Measurements from ENCODE around the gene SNED1. TPM values are rescaled to one million over a fixed set of nuclear protein-coding genes. Genes with fewer than 3 reads are reported as not detected.
"Not testable (repeated sequence)": the region's sequence is repeated elsewhere in the genome, so short reads cannot be mapped to it uniquely, and the experiment has no call there.

The SNED1 gene
- polyA plus RNA-seq, 3 donors from 2014 or later: 0.24 to 0.56 TPM; not detected in 1

GRCh38 chr2:240974771-240975572 is 23.4 kb upstream of the SNED1 start:
- H3K27ac Mint-ChIP-seq: no peak overlapping the region
- no peak for DNase-seq

GRCh38 chr2:240975903-240976302 is 22.5 kb upstream of the SNED1 start:
- not testable (repeated sequence) for H3K4me3 Mint-ChIP-seq; H3K27me3 Mint-ChIP-seq (ENCODE audit: low read depth in 3 of 3); H3K4me1 Mint-ChIP-seq; H3K9me3 Mint-ChIP-seq; DNase-seq; H3K27ac Mint-ChIP-seq; H3K36me3 Mint-ChIP-seq

More at GRCh38 chr2:240974771-240975572, 23.4 kb upstream of the SNED1 start:
- H3K27me3 Mint-ChIP-seq (ENCODE audit: low read depth in 3 of 3): peaks cover 0 to 6% (median 2%) of the 10 kb centered on the region in 3 donors
- no peak overlapping the region for H3K4me3 Mint-ChIP-seq
- no peaks in the 10 kb centered on the region for H3K36me3 Mint-ChIP-seq
- H3K4me1 Mint-ChIP-seq: no peaks in the 10 kb centered on the region
- no peaks in the 10 kb centered on the region for H3K9me3 Mint-ChIP-seq

- Mint-ChIP-seq H3K4me1 (no peaks in the 10 kb centered on the region), H3K27ac (no peak overlapping the region), H3K27me3 (ENCODE audit: low read depth in 3 of 3) (peaks cover 0 to 3% (median 2%) of the 10 kb centered on the region in 3 donors), H3K36me3 (no peaks in the 10 kb centered on the region), H3K4me3 (no peak overlapping the region), H3K9me3 (no peaks in the 10 kb centered on the region)
- no peak for DNase-seq
Measured at GRCh38 chr2:240981280-240981679, 17.1 kb upstream of the SNED1 start.

GRCh38 chr2:240981871-240982800 is 16.3 kb upstream of the SNED1 start:
- H3K27me3 Mint-ChIP-seq (ENCODE audit: low read depth in 3 of 3): peaks cover 0 to 3% (median 2%) of the 10 kb centered on the region in 3 donors
- no peaks in the 10 kb centered on the region for H3K4me1 Mint-ChIP-seq
- no peaks in the 10 kb centered on the region for H3K9me3 Mint-ChIP-seq
- H3K36me3 Mint-ChIP-seq: no peaks in the 10 kb centered on the region
- no peak overlapping the region for H3K27ac Mint-ChIP-seq
- no peak overlapping the region for H3K4me3 Mint-ChIP-seq
- DNase-seq: no peak

GRCh38 chr2:240982821-240983281 is 15.6 kb upstream of the SNED1 start:
- Mint-ChIP-seq H3K4me3 (no peak overlapping the region), H3K4me1 (no peaks in the 10 kb centered on the region), H3K27ac (no peak overlapping the region), H3K36me3 (no peaks in the 10 kb centered on the region), H3K9me3 (no peaks in the 10 kb centered on the region), H3K27me3 (ENCODE audit: low read depth in 3 of 3) (peaks cover 0 to 3% (median 2%) of the 10 kb centered on the region in 3 donors)
- DNase-seq: no peak

GRCh38 chr2:240983361-240983995 is 14.9 kb upstream of the SNED1 start:
- H3K4me3 Mint-ChIP-seq: no peak overlapping the region
- no peak overlapping the region for H3K27ac Mint-ChIP-seq
- no peaks in the 10 kb centered on the region for H3K9me3 Mint-ChIP-seq
- no peaks in the 10 kb centered on the region for H3K4me1 Mint-ChIP-seq
- H3K36me3 Mint-ChIP-seq: no peaks in the 10 kb centered on the region
- H3K27me3 Mint-ChIP-seq (ENCODE audit: low read depth in 3 of 3): peaks cover 0 to 3% (median 2%) of the 10 kb centered on the region in 3 donors
- DNase-seq: no peak

- H3K27me3 Mint-ChIP-seq (ENCODE audit: low read depth in 3 of 3): peaks cover 0 to 3% (median 2%) of the 10 kb centered on the region in 3 donors
- H3K9me3 Mint-ChIP-seq: no peaks in the 10 kb centered on the region
- H3K4me1 Mint-ChIP-seq: no peaks in the 10 kb centered on the region
- H3K4me3 Mint-ChIP-seq: no peak overlapping the region
- no peaks in the 10 kb centered on the region for H3K36me3 Mint-ChIP-seq
- no peak overlapping the region for H3K27ac Mint-ChIP-seq
- no peak for DNase-seq
Measured at GRCh38 chr2:240983996-240984498, 14.4 kb upstream of the SNED1 start.

GRCh38 chr2:240985881-240986786 is 12.3 kb upstream of the SNED1 start:
- Mint-ChIP-seq H3K27me3 (ENCODE audit: low read depth in 3 of 3) (peaks cover 0 to 3% (median 2%) of the 10 kb centered on the region in 3 donors), H3K4me1 (no peaks in the 10 kb centered on the region), H3K9me3 (no peaks in the 10 kb centered on the region), H3K36me3 (no peaks in the 10 kb centered on the region), H3K27ac (no peak overlapping the region), H3K4me3 (no peak overlapping the region)
- DNase-seq: no peak

GRCh38 chr2:240986787-240987411 is 11.5 kb upstream of the SNED1 start:
- H3K9me3 Mint-ChIP-seq: no peaks in the 10 kb centered on the region
- no peaks in the 10 kb centered on the region for H3K4me1 Mint-ChIP-seq
- H3K27me3 Mint-ChIP-seq (ENCODE audit: low read depth in 3 of 3): peaks cover 0 to 3% (median 2%) of the 10 kb centered on the region in 3 donors
- DNase-seq: no peak
- H3K36me3 Mint-ChIP-seq: no peaks in the 10 kb centered on the region
- no peak overlapping the region for H3K27ac Mint-ChIP-seq
- no peak overlapping the region for H3K4me3 Mint-ChIP-seq

GRCh38 chr2:240987588-240987987 is 10.8 kb upstream of the SNED1 start:
- H3K4me3 Mint-ChIP-seq: no peak overlapping the region
- peaks cover 0 to 3% (median 2%) of the 10 kb centered on the region in 3 donors for H3K27me3 Mint-ChIP-seq (ENCODE audit: low read depth in 3 of 3)
- DNase-seq: no peak
- H3K27ac Mint-ChIP-seq: no peak overlapping the region
- H3K9me3 Mint-ChIP-seq: no peaks in the 10 kb centered on the region
- H3K36me3 Mint-ChIP-seq: no peaks in the 10 kb centered on the region
- no peaks in the 10 kb centered on the region for H3K4me1 Mint-ChIP-seq

- Mint-ChIP-seq H3K4me1 (no peaks in the 10 kb centered on the region), H3K9me3 (no peaks in the 10 kb centered on the region), H3K27me3 (ENCODE audit: low read depth in 3 of 3) (peaks cover 0 to 2% (median 2%) of the 10 kb centered on the region in 3 donors), H3K4me3 (no peak overlapping the region), H3K36me3 (no peaks in the 10 kb centered on the region), H3K27ac (no peak overlapping the region)
- no peak for DNase-seq
Measured at GRCh38 chr2:240988146-240988545, 10.3 kb upstream of the SNED1 start.

- Mint-ChIP-seq H3K9me3 (no peaks in the 10 kb centered on the region), H3K36me3 (no peaks in the 10 kb centered on the region), H3K27ac (no peak overlapping the region), H3K27me3 (ENCODE audit: low read depth in 3 of 3) (peaks cover 0 to 2% (median 2%) of the 10 kb centered on the region in 3 donors), H3K4me3 (no peak overlapping the region), H3K4me1 (no peaks in the 10 kb centered on the region)
- DNase-seq: no peak
Measured at GRCh38 chr2:240988571-240989271, 9.7 kb upstream of the SNED1 start.

All from immature natural killer cell (primary cell).